ENCODE measurements around the gene CELF2.
A peak's percentile ranks its signal among the peaks of the same experiment; 100 is the strongest.
"Not testable (repeated sequence)": the region's sequence is repeated elsewhere in the genome, so short reads cannot be mapped to it uniquely, and the experiment has no call there.

The CELF2 gene

GRCh38 chr10:11335167-11335652 lies 317.5 kb downstream of the CELF2 start:
- DNase-seq: no peak

GRCh38 chr10:11335881-11336430 lies 318.3 kb downstream of the CELF2 start:
- DNase-seq: no peak

GRCh38 chr10:11336722-11337162 lies 319.1 kb downstream of the CELF2 start:
- no peak for DNase-seq

- DNase-seq: peak; percentile 20
These were observed 319.8 kb downstream of the CELF2 start for GRCh38 chr10:11337516-11337915.

GRCh38 chr10:11338160-11338844 lies 320.6 kb downstream of the CELF2 start:
- DNase-seq: no peak

- DNase-seq: no peak
These were observed 321.3 kb downstream of the CELF2 start for GRCh38 chr10:11339013-11339412.

GRCh38 chr10:11339660-11340059 lies 322.0 kb downstream of the CELF2 start:
- no peak for DNase-seq

- DNase-seq: no peak
These were observed 323.8 kb downstream of the CELF2 start for GRCh38 chr10:11341283-11341960.

- no peak for DNase-seq
These were observed 326.4 kb downstream of the CELF2 start for GRCh38 chr10:11344081-11344480.

GRCh38 chr10:11344550-11344949 lies 326.9 kb downstream of the CELF2 start:
- DNase-seq: peak; percentile 21

- no peak for DNase-seq
These were observed 327.8 kb downstream of the CELF2 start for GRCh38 chr10:11345224-11346054.

- not testable (repeated sequence) for DNase-seq
These were observed 329.9 kb downstream of the CELF2 start for GRCh38 chr10:11347580-11347979.

GRCh38 chr10:11351801-11352200 lies 334.1 kb downstream of the CELF2 start:
- DNase-seq: no peak

- DNase-seq: no peak
These were observed 335.6 kb downstream of the CELF2 start for GRCh38 chr10:11353006-11353896.

GRCh38 chr10:11354823-11355222 lies 337.2 kb downstream of the CELF2 start:
- no peak for DNase-seq

GRCh38 chr10:11355592-11355991 lies 337.9 kb downstream of the CELF2 start:
- DNase-seq: no peak

- DNase-seq: no peak
These were observed 339.8 kb downstream of the CELF2 start for GRCh38 chr10:11357439-11357838.

- no peak for DNase-seq
These were observed 340.3 kb downstream of the CELF2 start for GRCh38 chr10:11358011-11358410.

- no peak for DNase-seq
These were observed 341.4 kb downstream of the CELF2 start for GRCh38 chr10:11358923-11359575.

GRCh38 chr10:11359869-11360268 lies 342.2 kb downstream of the CELF2 start:
- no peak for DNase-seq

GRCh38 chr10:11363497-11363896 lies 345.8 kb downstream of the CELF2 start:
- DNase-seq: no peak

- DNase-seq: no peak
These were observed 346.6 kb downstream of the CELF2 start for GRCh38 chr10:11364241-11364640.

Measured in CD4-positive, alpha-beta T cell treated with Interleukin-17A for 1 hour (primary cell).